GM21515 (cell line): ENCODE data around the gene PPM1D.
"Not testable (repeated sequence)": the region's sequence is repeated elsewhere in the genome, so short reads cannot be mapped to it uniquely, and the experiment has no call there.

ENCODE experiments used
- ATAC-seq: cut with Tn5 transposase; IDR thresholded peaks from one replicate; pipeline ENCODE4 v1.9.1; 2021; ENCODE audit not compliant: unreplicated experiment

The PPM1D gene

DNA sequence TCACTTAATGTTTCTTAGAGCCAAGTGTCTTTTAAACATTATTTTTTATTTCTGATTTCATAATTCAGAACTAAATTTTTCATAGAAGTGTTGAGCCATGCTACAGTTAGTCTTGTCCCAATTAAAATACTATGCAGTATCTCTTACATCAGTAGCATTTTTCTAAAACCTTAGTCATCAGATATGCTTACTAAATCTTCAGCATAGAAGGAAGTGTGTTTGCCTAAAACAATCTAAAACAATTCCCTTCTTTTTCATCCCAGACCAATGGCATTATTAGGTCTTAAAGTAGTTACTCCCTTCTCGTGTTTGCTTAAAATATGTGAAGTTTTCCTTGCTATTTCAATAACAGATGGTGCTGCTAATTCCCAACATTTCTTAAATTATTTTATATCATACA lies 64.0 kb downstream of the PPM1D start:
- no peak for ATAC-seq

- ATAC-seq: no peak
These were observed 65.6 kb downstream of the PPM1D start for GRCh38 chr17:60665602-60666001.

DNA sequence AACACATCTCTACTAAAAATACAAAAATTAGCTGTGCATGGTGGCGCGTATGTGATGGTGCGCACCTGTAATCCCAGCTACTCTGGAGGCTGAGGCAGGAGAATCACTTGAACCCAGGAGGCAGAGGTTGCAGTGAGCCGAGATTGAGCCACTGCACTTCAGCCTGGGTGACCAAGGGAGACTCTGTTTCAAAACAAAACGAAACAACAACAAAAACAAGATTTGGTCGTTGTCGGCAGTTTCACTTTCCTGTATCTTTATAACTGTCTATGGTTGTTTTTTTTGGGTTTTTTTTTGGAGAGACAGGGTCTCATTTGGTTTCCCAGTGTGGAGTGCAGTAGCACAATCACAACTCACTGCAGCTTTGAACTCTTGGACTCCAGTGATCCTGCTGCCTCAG lies 68.7 kb downstream of the PPM1D start:
- not testable (repeated sequence) for ATAC-seq

DNA sequence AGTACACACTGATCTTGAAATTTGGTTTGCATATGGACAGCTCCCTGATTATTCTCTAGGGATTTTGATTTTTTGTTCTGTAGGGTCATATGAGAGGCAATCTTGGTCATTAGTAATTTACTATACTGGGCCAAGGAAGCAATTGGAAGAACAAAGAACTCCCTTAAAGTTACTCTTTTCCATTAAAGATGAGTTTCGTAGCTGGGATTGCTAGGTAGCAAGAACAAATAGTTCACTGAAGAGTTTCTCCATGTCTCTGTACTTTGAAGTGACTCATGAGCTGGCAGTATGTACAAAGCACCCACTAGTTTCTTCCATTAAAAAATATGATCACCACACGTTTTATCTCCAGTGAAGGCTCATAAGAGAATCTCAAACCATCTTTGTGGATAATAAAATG lies 71.5 kb downstream of the PPM1D start:
- no peak for ATAC-seq

DNA sequence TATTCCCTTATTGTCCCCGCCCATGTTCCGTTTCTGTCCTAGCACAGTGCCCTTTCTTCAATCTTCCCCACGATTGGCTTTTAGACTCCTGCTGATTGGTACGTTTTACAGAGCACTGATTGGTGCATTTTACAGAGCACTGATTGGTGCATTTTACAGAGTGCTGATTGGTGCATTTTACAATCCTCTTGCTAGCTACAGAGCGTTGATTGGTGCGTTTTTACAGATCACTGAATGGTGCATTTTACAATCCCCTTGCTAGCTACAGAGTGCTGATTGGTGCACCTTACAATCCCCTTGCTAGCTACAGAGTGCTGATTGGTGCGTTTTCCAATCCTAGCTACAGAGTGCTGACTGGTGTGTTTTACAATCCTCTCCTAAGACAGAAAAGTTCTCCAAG lies 74.6 kb downstream of the PPM1D start:
- ATAC-seq: not testable (repeated sequence)

GRCh38 chr17:60675997-60676396 lies 76.0 kb downstream of the PPM1D start:
- no peak for ATAC-seq

DNA sequence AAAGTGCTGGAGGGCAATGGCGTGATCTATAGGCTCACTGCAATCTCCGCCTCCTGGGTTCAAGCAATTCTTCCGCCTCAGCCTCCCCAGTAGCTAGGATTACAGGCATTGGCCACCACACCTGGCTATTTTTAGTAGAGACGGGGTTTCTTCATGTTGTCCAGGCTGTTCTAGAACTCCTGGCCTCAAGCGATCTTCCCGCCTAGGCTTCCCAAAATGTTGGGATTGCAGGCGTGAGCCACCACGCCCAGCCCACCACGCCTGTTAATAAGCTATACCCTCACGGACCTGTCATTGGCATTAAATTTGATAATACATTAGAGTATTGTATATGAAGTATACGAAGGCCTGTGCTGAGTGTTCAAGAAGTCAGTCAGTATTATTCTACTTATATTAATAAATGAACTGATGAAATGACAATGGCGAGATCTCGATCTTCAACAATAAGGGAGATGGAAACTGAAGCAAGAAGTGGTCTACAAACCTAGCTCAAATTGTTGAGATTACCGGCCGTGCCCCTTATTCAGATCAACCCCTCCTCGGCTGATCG lies 76.8 kb downstream of the PPM1D start:
- ATAC-seq: no peak

- ATAC-seq: peak; percentile 98
These were observed 77.5 kb downstream of the PPM1D start, which contains the start of gene BCAS3 for GRCh38 chr17:60677308-60678117. Gene BCAS3 (plus strand): TSS chr17:60677851.

- peak; percentile 2 for ATAC-seq
These were observed 78.1 kb downstream of the PPM1D start for GRCh38 chr17:60678118-60678444.

DNA sequence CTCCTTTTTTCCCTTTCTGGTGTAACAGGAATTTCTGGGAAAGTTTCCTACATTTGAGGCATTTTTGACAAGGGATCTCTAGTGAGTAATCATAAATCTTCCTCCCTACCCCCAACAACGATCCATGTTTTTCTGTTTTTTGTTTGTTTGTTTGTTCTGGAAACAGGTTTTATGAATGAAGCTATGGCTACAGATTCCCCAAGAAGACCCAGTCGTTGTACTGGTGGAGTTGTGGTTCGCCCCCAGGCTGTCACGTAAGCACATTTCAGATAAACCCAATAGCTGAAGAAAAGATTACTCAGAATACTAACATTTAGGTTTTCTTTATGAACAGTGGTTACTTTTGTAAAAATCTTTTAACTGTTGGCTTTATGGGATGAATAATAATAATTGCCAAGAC lies 79.3 kb downstream of the PPM1D start:
- ATAC-seq: no peak

DNA sequence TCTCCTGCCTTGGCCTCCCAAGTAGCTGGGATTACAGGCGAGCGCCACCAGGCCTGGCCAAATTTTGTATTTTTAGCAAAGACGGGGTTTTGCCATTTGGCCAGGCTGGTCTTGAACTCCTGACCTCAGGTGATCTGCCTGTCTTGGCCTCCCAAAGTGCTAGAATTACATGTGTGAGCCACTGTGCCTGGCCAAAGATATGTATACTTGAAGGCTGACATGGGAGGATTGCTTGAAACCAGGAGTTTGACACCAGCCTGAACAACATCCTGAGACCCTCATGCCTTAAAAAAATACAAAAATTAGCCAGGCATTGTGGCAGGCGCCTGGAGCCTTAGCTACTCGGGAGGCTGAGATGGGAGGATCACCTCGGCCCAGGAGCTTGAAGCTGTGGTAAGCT lies 80.8 kb downstream of the PPM1D start:
- ATAC-seq: no peak

- no peak for ATAC-seq
These were observed 85.4 kb downstream of the PPM1D start for GRCh38 chr17:60685437-60685836.

DNA sequence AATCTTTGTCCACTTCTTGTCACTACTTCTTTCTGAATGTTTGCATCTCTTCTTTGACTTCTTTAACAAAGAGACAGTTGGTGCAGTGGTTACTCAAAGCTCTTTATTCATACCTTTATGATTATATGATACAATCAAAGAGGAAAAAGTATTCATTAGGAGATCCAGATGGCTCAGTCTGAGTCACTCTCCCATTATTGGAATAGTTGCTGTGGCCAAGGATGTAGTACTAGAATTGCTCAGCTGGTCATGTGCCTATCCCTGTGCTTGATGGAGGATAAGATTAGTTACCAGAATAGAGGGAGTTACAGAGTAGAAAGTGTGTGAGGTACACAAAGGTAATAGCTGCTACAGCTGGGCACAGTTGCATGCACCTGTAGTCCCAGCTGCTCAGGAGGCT lies 96.0 kb downstream of the PPM1D start:
- ATAC-seq: no peak

GRCh38 chr17:60699090-60699489 lies 99.1 kb downstream of the PPM1D start:
- ATAC-seq: no peak

GRCh38 chr17:60704170-60704569 lies 104.2 kb downstream of the PPM1D start:
- no peak for ATAC-seq

DNA sequence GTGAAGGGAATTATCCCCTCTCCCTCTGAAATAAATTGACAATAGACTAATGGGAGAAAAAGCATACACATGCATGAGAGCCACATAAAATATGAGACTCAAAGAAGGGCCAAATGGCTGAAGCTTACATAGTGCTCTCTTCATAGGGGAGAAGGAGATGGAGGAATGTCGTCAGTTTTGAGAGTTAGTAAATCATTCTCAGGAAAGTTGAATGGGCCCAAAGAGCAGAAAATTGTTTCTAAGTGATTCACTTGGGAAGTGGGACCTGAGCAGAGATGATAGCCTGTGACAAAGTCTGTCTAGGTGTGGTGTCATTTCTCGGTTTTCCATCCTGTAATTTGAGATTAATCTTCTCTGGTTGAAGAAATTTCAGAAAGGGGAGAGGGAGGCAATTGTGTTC lies 112.7 kb downstream of the PPM1D start:
- ATAC-seq: no peak

DNA sequence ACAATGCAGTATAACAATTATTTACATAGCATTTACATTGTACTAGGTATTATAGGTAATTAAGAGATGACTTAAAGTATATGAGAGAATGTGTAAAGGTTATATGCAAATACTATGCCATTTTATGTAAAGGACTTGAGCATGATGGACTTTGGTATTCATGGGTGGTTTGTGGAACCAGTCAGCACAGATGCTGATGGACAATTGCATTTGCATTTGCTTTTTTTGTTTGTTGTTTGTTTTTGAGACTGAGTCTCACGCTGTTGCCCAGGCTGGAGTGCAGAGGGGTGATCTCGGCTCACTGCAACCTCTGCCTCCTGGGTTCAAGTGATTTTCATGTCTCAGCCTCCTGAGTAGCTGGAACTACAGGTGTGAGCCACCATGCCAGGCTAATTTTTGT lies 113.6 kb downstream of the PPM1D start:
- no peak for ATAC-seq
